GM12891 (cell line): Measurements from ENCODE around the gene ACVRL1.

ENCODE experiments used
- POLR2A ChIP-seq: IDR thresholded peaks from 2 replicates; pipeline ENCODE4 v1.6.1; 2011; ENCODE audit warnings: low read depth, low read length, control low read depth
- SPI1 ChIP-seq: IDR thresholded peaks from 2 replicates; pipeline ENCODE4 v1.6.1; 2011; ENCODE audit warnings: low read depth, low read length, control low read depth
- TAF1 ChIP-seq: IDR thresholded peaks from 2 replicates; pipeline ENCODE4 v1.6.1; 2011; ENCODE audit warnings: low read depth, low read length, control low read depth

DNA sequence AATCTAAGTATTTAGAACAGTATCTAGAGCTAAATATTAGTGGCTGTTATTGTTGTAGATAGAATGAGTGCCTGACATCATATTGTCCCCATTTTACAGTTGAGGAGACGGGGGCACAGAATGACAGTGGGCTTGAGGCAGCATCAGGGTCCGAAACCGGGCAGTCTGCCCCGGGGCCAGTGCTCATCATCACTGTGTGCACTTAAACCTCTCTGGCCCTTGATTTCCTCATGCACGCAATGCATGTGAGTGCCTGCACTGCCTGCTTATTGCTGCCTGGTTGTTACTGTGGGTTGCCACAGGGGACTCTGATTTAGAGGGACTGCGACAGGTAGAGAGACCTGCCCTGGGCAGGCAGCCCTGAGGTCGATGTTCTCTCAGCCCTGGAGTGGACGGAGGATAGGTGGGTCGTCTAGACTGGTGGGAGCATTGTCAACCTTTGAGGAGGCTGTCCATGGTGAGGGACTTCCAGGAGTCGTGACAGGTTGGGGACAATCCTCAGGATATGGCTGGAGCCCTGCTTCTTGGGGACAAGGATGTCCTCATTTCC, 9.8 kb downstream of the ACVRL1 start:
- TF ChIP-seq POLR2A, result no peak
- no peak for TF ChIP-seq TAF1
- no peak for TF ChIP-seq SPI1
